ENCODE data around the gene NTMT1. TPM values are rescaled to one million over a fixed set of nuclear protein-coding genes. Genes with fewer than 3 reads are reported as not detected.

Gene NTMT1
- total and polyA plus RNA-seq, 4 donors = 14.3 to 54.7 (median 33.2) TPM

- Histone ChIP-seq H3K4me1 (ENCODE audit: control insufficient read depth in 5 of 5, insufficient read depth in 5 of 5, low read length in 5 of 5) (no peaks in the 10 kb centered on the region), H3K36me3 (ENCODE audit: control insufficient read depth in 4 of 4, insufficient read depth in 4 of 4, low read length in 4 of 4) (no peaks in the 10 kb centered on the region), H3K4me3 (no peak overlapping the region), H3K27ac (ENCODE audit: low read depth in 1 of 2, low read length in 1 of 2) (no peak overlapping the region), H3K27me3 (ENCODE audit: control insufficient read depth in 3 of 3, insufficient read depth in 3 of 3, low read length in 2 of 3) (peaks cover 0 to 20% (median 3%) of the 10 kb centered on the region in 3 donors), H3K9me3 (ENCODE audit: control insufficient read depth in 4 of 4, insufficient read depth in 3 of 4, low read length in 3 of 4) (no peaks in the 10 kb centered on the region), H3K9ac (ENCODE audit: insufficient read depth in 1 of 2, low read length in 2 of 2) (no peak overlapping the region)
- WGBS, 2 donors = 51 to 73% methylated on average over 12 of the region's 12 CpGs
- TF ChIP-seq CTCF (IDR thresholded peaks at IDR 0.05; ENCODE audit: control extremely low read depth, extremely low read depth) = no peak
- no peak for ATAC-seq (ENCODE audit: insufficient read depth, low FRiP score)
- no peak for DNase-seq
Measured at GRCh38 chr9:129673602-129674001, 47.6 kb downstream of the NTMT1 start.

GRCh38 chr9:129674229-129674628 is 48.3 kb downstream of the NTMT1 start:
- Histone ChIP-seq H3K9me3 (ENCODE audit: control insufficient read depth in 4 of 4, insufficient read depth in 3 of 4, low read length in 3 of 4) (no peaks in the 10 kb centered on the region), H3K27ac (ENCODE audit: low read depth in 1 of 2, low read length in 1 of 2) (no peak overlapping the region), H3K4me1 (ENCODE audit: control insufficient read depth in 5 of 5, insufficient read depth in 5 of 5, low read length in 5 of 5) (no peaks in the 10 kb centered on the region), H3K36me3 (ENCODE audit: control insufficient read depth in 4 of 4, insufficient read depth in 4 of 4, low read length in 4 of 4) (no peaks in the 10 kb centered on the region), H3K27me3 (ENCODE audit: control insufficient read depth in 3 of 3, insufficient read depth in 3 of 3, low read length in 2 of 3) (peaks cover 0 to 24% (median 3%) of the 10 kb centered on the region in 3 donors), H3K9ac (ENCODE audit: insufficient read depth in 1 of 2, low read length in 2 of 2) (no peak overlapping the region), H3K4me3 (no peak overlapping the region)
- ATAC-seq (ENCODE audit: insufficient read depth, low FRiP score) = no peak
- no peak for TF ChIP-seq CTCF (IDR thresholded peaks at IDR 0.05; ENCODE audit: control extremely low read depth, extremely low read depth)
- 77 to 86% methylated on average over 7 of the region's 7 CpGs for WGBS, 2 donors
- no peak for DNase-seq

- Histone ChIP-seq H3K9me3 (ENCODE audit: control insufficient read depth in 4 of 4, insufficient read depth in 3 of 4, low read length in 3 of 4) (no peaks in the 10 kb centered on the region), H3K4me3 (no peak overlapping the region), H3K27me3 (ENCODE audit: control insufficient read depth in 3 of 3, insufficient read depth in 3 of 3, low read length in 2 of 3) (peaks cover 0 to 24% (median 0%) of the 10 kb centered on the region in 3 donors), H3K36me3 (ENCODE audit: control insufficient read depth in 4 of 4, insufficient read depth in 4 of 4, low read length in 4 of 4) (no peaks in the 10 kb centered on the region), H3K4me1 (ENCODE audit: control insufficient read depth in 5 of 5, insufficient read depth in 5 of 5, low read length in 5 of 5) (no peaks in the 10 kb centered on the region), H3K27ac (ENCODE audit: low read depth in 1 of 2, low read length in 1 of 2) (no peak overlapping the region), H3K9ac (ENCODE audit: insufficient read depth in 1 of 2, low read length in 2 of 2) (no peak overlapping the region)
- WGBS, 2 donors = 74 to 81% methylated on average over 27 of the region's 27 CpGs
- TF ChIP-seq CTCF (IDR thresholded peaks at IDR 0.05; ENCODE audit: control extremely low read depth, extremely low read depth) = no peak
- ATAC-seq (ENCODE audit: insufficient read depth, low FRiP score) (no peak), DNase-seq (no peak)
Measured at GRCh38 chr9:129675620-129676019, 49.7 kb downstream of the NTMT1 start.

DNA sequence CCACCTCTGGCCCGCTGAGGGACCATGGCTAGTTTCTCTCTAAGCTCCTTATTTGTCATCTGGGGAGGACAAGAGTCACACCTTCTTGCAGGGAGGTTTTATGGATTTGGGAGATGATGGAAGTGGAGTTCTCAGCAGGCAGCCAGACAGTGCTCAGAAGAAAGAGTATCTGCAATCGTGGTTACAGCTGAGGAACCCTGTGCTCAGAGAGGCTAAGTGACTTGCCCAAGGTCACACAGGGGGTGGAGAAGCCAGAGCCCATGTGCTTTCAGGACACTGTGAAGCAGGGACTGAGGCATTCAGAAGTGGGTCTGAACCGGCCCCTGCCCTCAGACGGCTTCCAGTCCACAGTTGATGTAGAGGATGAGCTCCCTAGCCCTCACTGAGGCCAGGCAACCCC is 50.3 kb downstream of the NTMT1 start:
- no peak overlapping the region for H3K9ac ChIP-seq (ENCODE audit: insufficient read depth in 1 of 2, low read length in 2 of 2)
- no peak overlapping the region for H3K4me3 ChIP-seq
- ATAC-seq (ENCODE audit: insufficient read depth, low FRiP score) (no peak), DNase-seq (no peak)
- no peak for TF ChIP-seq CTCF (IDR thresholded peaks at IDR 0.05; ENCODE audit: control extremely low read depth, extremely low read depth)
- H3K36me3 ChIP-seq (ENCODE audit: control insufficient read depth in 4 of 4, insufficient read depth in 4 of 4, low read length in 4 of 4) = no peaks in the 10 kb centered on the region
- no peaks in the 10 kb centered on the region for H3K9me3 ChIP-seq (ENCODE audit: control insufficient read depth in 4 of 4, insufficient read depth in 3 of 4, low read length in 3 of 4)
- 77 to 91% methylated on average over 4 of the region's 4 CpGs for WGBS, 2 donors
- H3K27ac ChIP-seq (ENCODE audit: low read depth in 1 of 2, low read length in 1 of 2) = no peak overlapping the region
- peaks cover 0 to 19% (median 0%) of the 10 kb centered on the region in 3 donors for H3K27me3 ChIP-seq (ENCODE audit: control insufficient read depth in 3 of 3, insufficient read depth in 3 of 3, low read length in 2 of 3)
- no peaks in the 10 kb centered on the region for H3K4me1 ChIP-seq (ENCODE audit: control insufficient read depth in 5 of 5, insufficient read depth in 5 of 5, low read length in 5 of 5)
